SK-N-SH treated with all-trans-retinoic acid at 6 μM for 48 hours (cell line): Measurements from ENCODE around the gene SFT2D3.

Source experiments
- ATAC-seq: fragments of 200-7000 bp; cut with Tn5 transposase; 3 replicates; pipeline ENCODE4 v1.9.1; 2020; ENCODE audit warnings: mild to moderate bottlenecking, moderate library complexity
- ARNTL ChIP-seq: fragments of 450-650 bp; formaldehyde crosslinking; IDR thresholded peaks from 2 replicates; pipeline ENCODE4 v1.5.0; 2020; ENCODE audit warnings: low read depth, mild to moderate bottlenecking, moderate library complexity, borderline replicate concordance
- BACH2 ChIP-seq: fragments of 250-450 bp; sonication (Bioruptor Pico); IDR thresholded peaks from 2 replicates; pipeline ENCODE4 v1.9.0; 2021; ENCODE audit warnings: mild to moderate bottlenecking, borderline replicate concordance
- CREB5 ChIP-seq: fragments of 250-450 bp; sonication (Bioruptor Pico); IDR thresholded peaks from 2 replicates; pipeline ENCODE4 v1.5.1; 2020; ENCODE audit warnings: low read depth, mild to moderate bottlenecking, moderate library complexity
- CSDC2 ChIP-seq: fragments of 250-450 bp; sonication (Bioruptor Pico); IDR thresholded peaks from 2 replicates; pipeline ENCODE4 v1.5.0; 2020; ENCODE audit warnings: mild to moderate bottlenecking, moderate library complexity
- CSRNP3 ChIP-seq: fragments of 250-450 bp; sonication (Bioruptor Pico); IDR thresholded peaks from 2 replicates; pipeline ENCODE4 v1.5.1; 2021; ENCODE audit warnings: mild to moderate bottlenecking, moderate library complexity
- GLIS3 ChIP-seq: fragments of 250-450 bp; sonication (Bioruptor Pico); IDR thresholded peaks from 2 replicates; pipeline ENCODE4 v1.5.0; 2020; ENCODE audit warnings: mild to moderate bottlenecking, moderate library complexity
- ISL1 ChIP-seq: fragments of 250-450 bp; sonication (Bioruptor Pico); IDR thresholded peaks from 2 replicates; pipeline ENCODE4 v2.1.2; 2022; ENCODE audit warnings: mild to moderate bottlenecking, moderate library complexity
- OSR1 ChIP-seq: fragments of 250-450 bp; sonication (Bioruptor Pico); IDR thresholded peaks from 2 replicates; pipeline ENCODE4 v1.8.0; 2022; ENCODE audit warnings: moderate library complexity, mild to moderate bottlenecking, inconsistent platforms
- PATZ1 ChIP-seq: fragments of 250-450 bp; sonication (Bioruptor Pico); IDR thresholded peaks from 2 replicates; pipeline ENCODE4 v1.8.0; 2020; ENCODE audit warnings: mild to moderate bottlenecking, moderate library complexity, borderline replicate concordance
- POU6F1 ChIP-seq: fragments of 250-450 bp; sonication (Bioruptor Pico); IDR thresholded peaks from 2 replicates; pipeline ENCODE4 v1.8.0; 2021; ENCODE audit warnings: low read depth, mild to moderate bottlenecking, moderate library complexity, borderline replicate concordance
- RARB ChIP-seq: fragments of 250-450 bp; sonication (Bioruptor Pico); IDR thresholded peaks from 2 replicates; pipeline ENCODE4 v1.8.0; 2021; ENCODE audit warnings: mild to moderate bottlenecking, moderate library complexity
- SNAI2 ChIP-seq: fragments of 250-450 bp; sonication (Bioruptor Pico); IDR thresholded peaks from 2 replicates; pipeline ENCODE4 v1.5.0; 2020; ENCODE audit warnings: mild to moderate bottlenecking, moderate library complexity
- TCF4 ChIP-seq: fragments of 250-450 bp; sonication (Bioruptor Pico); IDR thresholded peaks from 2 replicates; pipeline ENCODE4 v1.8.0; 2021; ENCODE audit warnings: mild to moderate bottlenecking, moderate library complexity, borderline replicate concordance
- TOX ChIP-seq: fragments of 250-450 bp; sonication (Bioruptor Pico); IDR thresholded peaks from 2 replicates; pipeline ENCODE4 v1.8.0; 2021; ENCODE audit warnings: mild to moderate bottlenecking, moderate library complexity, borderline replicate concordance
- TSHZ2 ChIP-seq: fragments of 250-450 bp; sonication (Bioruptor Pico); IDR thresholded peaks from 2 replicates; pipeline ENCODE4 v1.5.0; 2020; ENCODE audit warnings: mild to moderate bottlenecking, moderate library complexity
- ZC3H10 ChIP-seq: fragments of 250-450 bp; sonication (Bioruptor Pico); IDR thresholded peaks from 2 replicates; pipeline ENCODE4 v1.5.1; 2021; ENCODE audit warnings: mild to moderate bottlenecking, moderate library complexity
- ZFP3 ChIP-seq: fragments of 250-450 bp; sonication (Bioruptor Pico); IDR thresholded peaks from 2 replicates; pipeline ENCODE4 v1.5.0; 2020; ENCODE audit warnings: mild to moderate bottlenecking, moderate library complexity
- ZFP30 ChIP-seq: fragments of 450-650 bp; formaldehyde crosslinking; IDR thresholded peaks from 2 replicates; pipeline ENCODE4 v1.5.0; 2022; ENCODE audit warnings: mild to moderate bottlenecking, moderate library complexity
- ZNF565 ChIP-seq: fragments of 450-650 bp; formaldehyde crosslinking; conservative IDR thresholded peaks from 2 replicates; pipeline ENCODE4 v1.5.0; 2020; ENCODE audit warnings: low read depth, mild to moderate bottlenecking, moderate library complexity
- ZNF70 ChIP-seq: fragments of 450-650 bp; formaldehyde crosslinking; IDR thresholded peaks from 2 replicates; pipeline ENCODE4 v1.5.0; 2020; ENCODE audit warnings: mild to moderate bottlenecking, moderate library complexity
- ZNF8 ChIP-seq: fragments of 450-650 bp; formaldehyde crosslinking; IDR thresholded peaks from 2 replicates; pipeline ENCODE4 v1.5.0; 2020; ENCODE audit warnings: mild to moderate bottlenecking, moderate library complexity

SFT2D3 gene

GRCh38 chr2:127661072-127661649, 40.1 kb upstream of the SFT2D3 start:
- no peak for ATAC-seq

GRCh38 chr2:127661949-127662510, 39.3 kb upstream of the SFT2D3 start:
- no peak for ATAC-seq

More at GRCh38 chr2:127661072-127661649, 40.1 kb upstream of the SFT2D3 start:
- no peak for TF ChIP-seq PATZ1 (CRISPR knock-in tag)
- no peak for TF ChIP-seq ZC3H10
- no peak for TF ChIP-seq BACH2 (CRISPR knock-in tag)
- TF ChIP-seq TOX (CRISPR knock-in tag): no peak
- TF ChIP-seq ZNF565 (CRISPR knock-in tag): no peak
- no peak for TF ChIP-seq CSDC2

More at GRCh38 chr2:127661949-127662510, 39.3 kb upstream of the SFT2D3 start:
- TF ChIP-seq ZFP30 (CRISPR knock-in tag): no peak
- no peak for TF ChIP-seq ISL1 (CRISPR knock-in tag)
- no peak for TF ChIP-seq SNAI2 (CRISPR knock-in tag)
- TF ChIP-seq TSHZ2 (CRISPR knock-in tag): no peak
- TF ChIP-seq CSRNP3: no peak
- TF ChIP-seq TCF4 (CRISPR knock-in tag): no peak
- TF ChIP-seq RARB (CRISPR knock-in tag): no peak
- TF ChIP-seq ZFP3 (CRISPR knock-in tag): no peak
- no peak for TF ChIP-seq OSR1
- no peak for TF ChIP-seq CREB5 (CRISPR knock-in tag)
- no peak for TF ChIP-seq ZC3H10
- TF ChIP-seq CSDC2: no peak
- TF ChIP-seq POU6F1 (CRISPR knock-in tag): no peak
- TF ChIP-seq ZNF565 (CRISPR knock-in tag): no peak
- TF ChIP-seq ARNTL: no peak
- TF ChIP-seq TOX (CRISPR knock-in tag): no peak
- TF ChIP-seq PATZ1 (CRISPR knock-in tag): no peak
- TF ChIP-seq ZNF70 (CRISPR knock-in tag): no peak
- TF ChIP-seq GLIS3: no peak
- TF ChIP-seq ZNF8 (CRISPR knock-in tag): no peak
